Activated CD4-positive, alpha-beta T cell treated with anti-CD3 and anti-CD28 coated beads, Interleukin-10, Interleukin-2, amounts not matched to agents 100 ng/mL and 50 ng/mL, durations not matched to agents 16 hours and 8 hours (primary cell): ENCODE results near the gene GSTP1.
A peak's percentile ranks its signal among the peaks of the same experiment; 100 is the strongest.
"Not testable (repeated sequence)": the region's sequence is repeated elsewhere in the genome, so short reads cannot be mapped to it uniquely, and the experiment has no call there.

Experiments used
- DNase-seq: peaks from one replicate; pipeline ENCODE4 v3.0.0-alpha.2; 2020

The GSTP1 gene

GRCh38 chr11:67564230-67564629 is 19.4 kb upstream of the GSTP1 start:
- no peak for DNase-seq

- no peak for DNase-seq
These were observed 12.2 kb upstream of the GSTP1 start for GRCh38 chr11:67571443-67571842.

- no peak for DNase-seq
These were observed 11.3 kb upstream of the GSTP1 start for GRCh38 chr11:67572305-67572704.

GRCh38 chr11:67572747-67573419 is 10.7 kb upstream of the GSTP1 start:
- peak; percentile 51 for DNase-seq

GRCh38 chr11:67574938-67575337 is 8.7 kb upstream of the GSTP1 start:
- no peak for DNase-seq

GRCh38 chr11:67576735-67577475 is 6.7 kb upstream of the GSTP1 start:
- no peak for DNase-seq

- no peak for DNase-seq
These were observed 5.7 kb upstream of the GSTP1 start for GRCh38 chr11:67577951-67578350.

GRCh38 chr11:67581469-67581868 is 2.1 kb upstream of the GSTP1 start:
- DNase-seq: no peak

GRCh38 chr11:67582011-67582410 is 1.6 kb upstream of the GSTP1 start:
- DNase-seq: no peak

GRCh38 chr11:67584205-67584880 is 731 bp downstream of the GSTP1 start:
- DNase-seq: peak; percentile 38

- no peak for DNase-seq
These were observed 1.6 kb downstream of the GSTP1 start for GRCh38 chr11:67584881-67585873.

- no peak for DNase-seq
These were observed 2.3 kb downstream of the GSTP1 start for GRCh38 chr11:67585911-67586310.

GRCh38 chr11:67586568-67587250 is 3.1 kb downstream of the GSTP1 start:
- DNase-seq: no peak

GRCh38 chr11:67588136-67588503 is 4.5 kb downstream of the GSTP1 start:
- no peak for DNase-seq

GRCh38 chr11:67588899-67589415 is 5.3 kb downstream of the GSTP1 start:
- not testable (repeated sequence) for DNase-seq

GRCh38 chr11:67592880-67593564 is 9.4 kb downstream of the GSTP1 start:
- DNase-seq: no peak

GRCh38 chr11:67593565-67593905 is 9.9 kb downstream of the GSTP1 start:
- DNase-seq: no peak

- no peak for DNase-seq
These were observed 10.9 kb downstream of the GSTP1 start for GRCh38 chr11:67594480-67594879.

GRCh38 chr11:67596753-67597300 is 13.2 kb downstream of the GSTP1 start:
- DNase-seq: no peak

GRCh38 chr11:67597458-67597857 is 13.8 kb downstream of the GSTP1 start:
- not testable (repeated sequence) for DNase-seq

GRCh38 chr11:67597963-67598362 is 14.4 kb downstream of the GSTP1 start:
- not testable (repeated sequence) for DNase-seq
